H9 (cell line): ENCODE data around the gene HAO1. TPM values are rescaled to one million over a fixed set of nuclear protein-coding genes. Genes with fewer than 3 reads are reported as not detected.

Source experiments
- DNase-seq: peaks from one replicate; pipeline ENCODE4 v3.0.0-alpha.2; 2017
- H2AFZ ChIP-seq: one replicate; pipeline ENCODE4 v1.6.1; 2013; ENCODE audit warnings: mild to moderate bottlenecking, low read length, control low read depth, moderate library complexity
- H2AK5ac ChIP-seq: 2 replicates; pipeline ENCODE4 v1.6.1; 2013; ENCODE audit warnings: low read length, control low read depth, mixed read lengths; ENCODE audit not compliant: insufficient read length
- H2BK120ac ChIP-seq: one replicate; pipeline ENCODE4 v1.6.1; 2013; ENCODE audit warnings: low read depth, mild to moderate bottlenecking, low read length, control low read depth, inconsistent platforms; ENCODE audit not compliant: poor library complexity, severe bottlenecking
- H2BK12ac ChIP-seq: 2 replicates; pipeline ENCODE4 v1.6.1; 2013; ENCODE audit warnings: low read length, control low read depth, mixed read lengths, low read depth; ENCODE audit not compliant: insufficient read length
- H2BK15ac ChIP-seq: 2 replicates; pipeline ENCODE4 v1.6.1; 2013; ENCODE audit warnings: low read depth, low read length, control low read depth
- H2BK20ac ChIP-seq: one replicate; pipeline ENCODE4 v1.6.1; 2013; ENCODE audit warnings: low read depth, mild to moderate bottlenecking, low read length, control low read depth, inconsistent platforms; ENCODE audit not compliant: poor library complexity, severe bottlenecking
- H2BK5ac ChIP-seq: 2 replicates; pipeline ENCODE4 v1.6.1; 2013; ENCODE audit warnings: low read length, control low read depth, mixed read lengths; ENCODE audit not compliant: insufficient read length
- H3K14ac ChIP-seq: 2 replicates; pipeline ENCODE4 v1.6.1; 2013; ENCODE audit warnings: low read length, control low read depth; ENCODE audit not compliant: insufficient read depth
- H3K18ac ChIP-seq: 2 replicates; pipeline ENCODE4 v1.6.1; 2013; ENCODE audit warnings: low read depth, mild to moderate bottlenecking, mixed read lengths, low read length, control low read depth; ENCODE audit not compliant: insufficient read length
- H3K23ac ChIP-seq: 2 replicates; pipeline ENCODE4 v1.6.1; 2013; ENCODE audit warnings: low read length, control low read depth, mixed read lengths, low read depth; ENCODE audit not compliant: insufficient read length
- H3K23me2 ChIP-seq: 2 replicates; pipeline ENCODE4 v1.6.1; 2013; ENCODE audit warnings: low read depth, mild to moderate bottlenecking, mixed read lengths, low read length, control low read depth; ENCODE audit not compliant: insufficient read length, poor library complexity, severe bottlenecking
- H3K27ac ChIP-seq: 2 replicates; pipeline ENCODE4 v1.5.1; 2013; ENCODE audit warnings: low read length, control low read depth, mixed read lengths, low read depth; ENCODE audit not compliant: insufficient read length
- H3K27me3 ChIP-seq: 2 replicates; pipeline ENCODE4 v1.6.1; 2013; ENCODE audit warnings: low read length, control low read depth, inconsistent platforms; ENCODE audit not compliant: insufficient read depth
- H3K4ac ChIP-seq: 2 replicates; pipeline ENCODE4 v1.6.1; 2013; ENCODE audit warnings: low read depth, mild to moderate bottlenecking, control low read depth, inconsistent platforms, low read length, moderate library complexity
- H3K4me1 ChIP-seq: 2 replicates; pipeline ENCODE4 v1.6.1; 2013; ENCODE audit warnings: low read length, control low read depth, inconsistent platforms; ENCODE audit not compliant: insufficient read depth
- H3K4me2 ChIP-seq: 2 replicates; pipeline ENCODE4 v1.6.1; 2013; ENCODE audit warnings: low read length, control low read depth, mixed read lengths; ENCODE audit not compliant: insufficient read length, insufficient read depth
- H3K56ac ChIP-seq: 2 replicates; pipeline ENCODE4 v1.6.1; 2013; ENCODE audit warnings: low read depth, mild to moderate bottlenecking, mixed read lengths, low read length, control low read depth; ENCODE audit not compliant: insufficient read length
- H3K79me1 ChIP-seq: 2 replicates; pipeline ENCODE4 v1.6.1; 2013; ENCODE audit warnings: low read depth, mild to moderate bottlenecking, moderate library complexity, low read length, control low read depth, inconsistent platforms; ENCODE audit not compliant: insufficient read depth, poor library complexity, severe bottlenecking
- H3K79me2 ChIP-seq: 2 replicates; pipeline ENCODE4 v1.6.1; 2013; ENCODE audit warnings: low read length, control low read depth, inconsistent platforms; ENCODE audit not compliant: insufficient read depth
- H3K9ac ChIP-seq: 2 replicates; pipeline ENCODE4 v1.6.1; 2013; ENCODE audit warnings: low read length, control low read depth, mixed read lengths; ENCODE audit not compliant: insufficient read length; ENCODE audit errors: extremely low read depth
- H3K9me3 ChIP-seq: one replicate; pipeline ENCODE4 v1.6.1; 2013; ENCODE audit warnings: low read depth, low read length, inconsistent platforms; ENCODE audit not compliant: control insufficient read depth
- H3T11ph ChIP-seq: one replicate; pipeline ENCODE4 v1.6.1; 2013; ENCODE audit warnings: mild to moderate bottlenecking, low read length, control low read depth, inconsistent platforms
- H4K20me1 ChIP-seq: one replicate; pipeline ENCODE4 v1.6.1; 2013; ENCODE audit not compliant: control insufficient read depth, insufficient read length, insufficient read depth
- H4K5ac ChIP-seq: 2 replicates; pipeline ENCODE4 v1.6.1; 2013; ENCODE audit warnings: low read depth, mild to moderate bottlenecking, mixed read lengths, low read length, control low read depth; ENCODE audit not compliant: insufficient read length
- H4K8ac ChIP-seq: replicated peaks from 2 replicates; pipeline ENCODE4 v1.6.1; 2013; ENCODE audit warnings: low read length, control low read depth, mixed read lengths, low read depth; ENCODE audit not compliant: insufficient read length
- H4K91ac ChIP-seq: 2 replicates; pipeline ENCODE4 v1.6.1; 2013; ENCODE audit warnings: low read depth, mild to moderate bottlenecking, moderate library complexity, mixed read lengths, low read length, control low read depth; ENCODE audit not compliant: insufficient read length
- H3K27ac Mint-ChIP-seq, 3 experiments: 2 replicates in 2 of 3; 3 replicates in 1 of 3; pipeline ENCODE4 v1.8.0; 2020 to 2021; ENCODE audit warnings: mixed read lengths in 3 of 3, mild to moderate bottlenecking in 1 of 3, moderate library complexity in 1 of 3
- H3K27me3 Mint-ChIP-seq: 2 replicates; pipeline ENCODE4 v1.8.0; 2021; ENCODE audit warnings: low read depth, mild to moderate bottlenecking, moderate library complexity, mixed read lengths
- H3K36me3 Mint-ChIP-seq, 3 experiments: 2 replicates in 2 of 3; 3 replicates in 1 of 3; pipeline ENCODE4 v1.8.0; 2020 to 2021; ENCODE audit warnings: low read depth in 3 of 3, mixed read lengths in 3 of 3; ENCODE audit not compliant: insufficient read depth in 1 of 3
- H3K4me1 Mint-ChIP-seq, 2 experiments: 2 replicates each; pipeline ENCODE4 v1.8.0; 2020; ENCODE audit warnings: mixed read lengths in 2 of 2
- H3K4me3 Mint-ChIP-seq, 2 experiments: 2 replicates in 1 of 2; 3 replicates in 1 of 2; pipeline ENCODE4 v1.8.0; 2020 to 2021; ENCODE audit warnings: mild to moderate bottlenecking in 2 of 2, mixed read lengths in 2 of 2, moderate library complexity in 1 of 2
- H3K9me3 Mint-ChIP-seq, 2 experiments: 2 replicates in 1 of 2; 3 replicates in 1 of 2; pipeline ENCODE4 v1.8.0; 2020; ENCODE audit warnings: mild to moderate bottlenecking in 2 of 2, mixed read lengths in 2 of 2, moderate library complexity in 1 of 2
- WGBS: extraction: QIAGEN DNeasy Blood & Tissue Kit; methylation state at CpG from one replicate; pipeline ENCODE4 v1.1.7; 2013; ENCODE audit warnings: missing lambda C conversion rate, low lambda C conversion rate, mixed read lengths; ENCODE audit not compliant: insufficient read length; ENCODE audit errors: extremely low coverage; 5-methylcytosine and 5-hydroxymethylcytosine counted together
- total RNA-seq: library from RNA; stranded (reverse); gene quantifications from 2 replicates; pipeline ENCODE4 v1.2.1, GENCODE V29; 2021
- TF ChIP-seq, protein P1 (sequence below): fragments of 200-600 bp; sonication (generic); conservative IDR thresholded peaks from 3 replicates; pipeline ENCODE4 v1.8.0; 2021; ENCODE audit warnings: antibody characterized with exemption, mild to moderate bottlenecking

HAO1 gene
- total RNA-seq, 1 experiment from 2014 or later: not detected

GRCh38 chr20:7974785-7975435, 34.7 kb upstream of the HAO1 start:
- WGBS: no CpG with 5 or more reads among the region's 4 CpGs
- no peaks in the 10 kb centered on the region for H3K4me1 Mint-ChIP-seq

More at GRCh38 chr20:7974785-7975435, 34.7 kb upstream of the HAO1 start:
- H3K4ac ChIP-seq: no peak overlapping the region
- no peak overlapping the region for H3K4me3 Mint-ChIP-seq
- no peaks in the 10 kb centered on the region for H3K27me3 ChIP-seq
- no peaks in the 10 kb centered on the region for H3K9me3 Mint-ChIP-seq
- H3K79me1 ChIP-seq: no peaks in the 10 kb centered on the region
- no peak overlapping the region for H2BK120ac ChIP-seq
- no peaks in the 10 kb centered on the region for H3K36me3 Mint-ChIP-seq
- H3K27ac Mint-ChIP-seq: no peak overlapping the region
- no peak overlapping the region for H3K23ac ChIP-seq
- H2AK5ac ChIP-seq: no peak overlapping the region
- no peak overlapping the region for H4K5ac ChIP-seq
- H2BK15ac ChIP-seq: no peak overlapping the region
- H3K9ac ChIP-seq: no peak overlapping the region
- H2BK5ac ChIP-seq: no peak overlapping the region
- no peaks in the 10 kb centered on the region for H3K79me2 ChIP-seq
- no peak overlapping the region for H2AFZ ChIP-seq
- DNase-seq: no peak
- no peak overlapping the region for H2BK20ac ChIP-seq
- peaks cover 1% of the 10 kb centered on the region; the same call in 1 of the 2 replicates for H3K27me3 Mint-ChIP-seq
- no peak overlapping the region for H2BK12ac ChIP-seq
- H3K4me1 ChIP-seq: no peaks in the 10 kb centered on the region
- H3K23me2 ChIP-seq: no peaks in the 10 kb centered on the region
- H4K8ac ChIP-seq: no peak overlapping the region
- no peak overlapping the region for H3K14ac ChIP-seq
- no peak overlapping the region for H3K4me2 ChIP-seq
- TF ChIP-seq, protein P1, sequence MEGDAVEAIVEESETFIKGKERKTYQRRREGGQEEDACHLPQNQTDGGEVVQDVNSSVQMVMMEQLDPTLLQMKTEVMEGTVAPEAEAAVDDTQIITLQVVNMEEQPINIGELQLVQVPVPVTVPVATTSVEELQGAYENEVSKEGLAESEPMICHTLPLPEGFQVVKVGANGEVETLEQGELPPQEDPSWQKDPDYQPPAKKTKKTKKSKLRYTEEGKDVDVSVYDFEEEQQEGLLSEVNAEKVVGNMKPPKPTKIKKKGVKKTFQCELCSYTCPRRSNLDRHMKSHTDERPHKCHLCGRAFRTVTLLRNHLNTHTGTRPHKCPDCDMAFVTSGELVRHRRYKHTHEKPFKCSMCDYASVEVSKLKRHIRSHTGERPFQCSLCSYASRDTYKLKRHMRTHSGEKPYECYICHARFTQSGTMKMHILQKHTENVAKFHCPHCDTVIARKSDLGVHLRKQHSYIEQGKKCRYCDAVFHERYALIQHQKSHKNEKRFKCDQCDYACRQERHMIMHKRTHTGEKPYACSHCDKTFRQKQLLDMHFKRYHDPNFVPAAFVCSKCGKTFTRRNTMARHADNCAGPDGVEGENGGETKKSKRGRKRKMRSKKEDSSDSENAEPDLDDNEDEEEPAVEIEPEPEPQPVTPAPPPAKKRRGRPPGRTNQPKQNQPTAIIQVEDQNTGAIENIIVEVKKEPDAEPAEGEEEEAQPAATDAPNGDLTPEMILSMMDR: no peak
- H3K56ac ChIP-seq: no peak overlapping the region
- H4K91ac ChIP-seq: no peak overlapping the region
- no peaks in the 10 kb centered on the region for H4K20me1 ChIP-seq
- no peak overlapping the region for H3K18ac ChIP-seq
- no peak overlapping the region for H3T11ph ChIP-seq
- H3K27ac ChIP-seq: no peak overlapping the region
- no peaks in the 10 kb centered on the region for H3K9me3 ChIP-seq
